HuH-7.5 (cell line): ENCODE data around the gene KRT4.

Experiments
- DNase-seq: peaks from one replicate; pipeline ENCODE4 v3.0.0; 2011; ENCODE audit warnings: low spot score

The KRT4 gene

GRCh38 chr12:52821826-52822660, 8.1 kb upstream of the KRT4 start:
- no peak for DNase-seq

GRCh38 chr12:52821071-52821730, 7.3 kb upstream of the KRT4 start:
- DNase-seq: no peak

GRCh38 chr12:52820521-52820920, 6.6 kb upstream of the KRT4 start:
- no peak for DNase-seq

GRCh38 chr12:52819731-52820510, 6.0 kb upstream of the KRT4 start:
- DNase-seq: no peak

- no peak for DNase-seq
Measured at GRCh38 chr12:52818887-52819420, 5.0 kb upstream of the KRT4 start.

- no peak for DNase-seq
Measured at GRCh38 chr12:52818388-52818787, 4.5 kb upstream of the KRT4 start.

- DNase-seq: no peak
Measured at GRCh38 chr12:52817699-52818238, 3.9 kb upstream of the KRT4 start.

GRCh38 chr12:52817003-52817698, 3.2 kb upstream of the KRT4 start:
- no peak for DNase-seq

GRCh38 chr12:52815676-52816588, 2.0 kb upstream of the KRT4 start:
- no peak for DNase-seq

GRCh38 chr12:52815161-52815560, 1.2 kb upstream of the KRT4 start:
- DNase-seq: no peak

- DNase-seq: no peak
Measured at GRCh38 chr12:52814710-52815155, 817 bp upstream of the KRT4 start.

- no peak for DNase-seq
Measured at GRCh38 chr12:52813203-52813819, 605 bp downstream of the KRT4 start.

- no peak for DNase-seq
Measured at GRCh38 chr12:52812749-52813148, 1.2 kb downstream of the KRT4 start.

- no peak for DNase-seq
Measured at GRCh38 chr12:52812073-52812400, 1.9 kb downstream of the KRT4 start.

- no peak for DNase-seq
Measured at GRCh38 chr12:52811191-52812072, 2.5 kb downstream of the KRT4 start.

GRCh38 chr12:52810554-52810953, 3.4 kb downstream of the KRT4 start:
- DNase-seq: no peak

- DNase-seq: no peak
Measured at GRCh38 chr12:52809166-52809565, 4.8 kb downstream of the KRT4 start.

GRCh38 chr12:52808573-52809160, 5.2 kb downstream of the KRT4 start:
- no peak for DNase-seq
